ENCODE measurements around the gene PKD2L1. TPM values are rescaled to one million over a fixed set of nuclear protein-coding genes. Genes with fewer than 3 reads are reported as not detected.

PKD2L1 gene
- total and polyA plus RNA-seq, 9 of the 15 experiments (the other 6 are each of a cell fraction or from before 2014, with no cell fraction given), result not detected

DNA sequence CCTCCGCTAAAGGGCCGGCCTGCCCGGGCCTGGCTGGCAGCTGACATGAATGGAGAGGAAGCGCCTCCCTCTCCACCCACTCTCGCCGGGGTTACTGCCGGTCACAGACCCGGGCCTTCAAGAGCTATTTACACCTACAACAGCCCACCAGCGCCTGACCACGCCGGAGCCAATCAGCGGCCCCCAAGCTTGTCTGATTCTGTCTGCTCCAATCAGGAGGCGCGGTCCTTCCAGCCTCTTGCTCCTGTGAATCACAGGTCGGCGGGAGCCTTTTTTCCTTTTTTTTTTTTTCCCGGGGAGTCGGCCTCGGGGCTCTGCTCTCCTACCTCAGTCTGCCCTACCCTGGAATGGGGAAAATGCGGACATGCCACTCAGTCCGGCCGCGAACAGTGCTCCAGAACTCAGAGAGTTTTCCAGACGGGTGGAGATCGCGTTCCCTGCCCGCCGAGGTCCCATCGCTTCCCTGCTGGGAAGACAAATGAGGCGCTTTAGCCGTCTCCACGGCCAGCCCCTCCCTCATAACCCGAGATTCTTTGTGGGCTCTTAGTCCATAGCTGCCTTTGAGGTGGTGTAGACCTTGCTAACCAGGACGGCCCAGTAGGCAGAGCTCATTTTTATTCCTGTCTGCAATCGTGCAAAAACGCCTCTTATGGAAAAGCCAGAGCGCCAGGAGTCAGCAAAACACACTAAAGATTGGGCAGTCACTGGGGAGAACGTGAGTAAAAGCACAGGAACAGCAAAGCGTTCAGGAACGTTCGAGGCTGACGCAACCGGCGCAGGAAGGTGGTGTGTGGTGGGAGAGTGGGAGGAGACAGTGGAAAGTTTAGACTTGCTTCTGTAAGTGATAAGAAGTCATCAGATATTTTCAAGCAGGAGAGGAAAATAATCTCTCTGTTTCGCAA is 43.5 kb upstream of the PKD2L1 start:
- FAIRE-seq (peak; percentile 92), ATAC-seq (peak; percentile 88), DNase-seq (ENCODE audit: extremely low read depth in 1 of 4, low spot score in 3 of 4) (peak; percentile 91 to 97 (median 94))
- CTCF ChIA-PET (ENCODE audit: low intra/inter-chr PET ratio), result no interaction called here
- H3K79me2 ChIP-seq (ENCODE audit: control insufficient read depth, insufficient read depth, low read length), result peaks cover 36% of the 10 kb centered on the region
- POLR2A ChIA-PET, result interaction anchor here (0.6 to 3.4 kb wide), 15 partner anchors 12 to 943 kb away, joined by 3 to 50 read pairs (median 3); partner anchors contain the start of genes BLOC1S2, GOT1, HIF1AN and SCD
- intact Hi-C loops (cut with micrococcal nuclease) (loop anchor here (1.0 to 2.0 kb wide), 2 partner anchors 15 to 26 kb away; partner anchors contain the start of gene SCD), in situ Hi-C loops (cut with MboI) (no loop called here)
- peak overlapping the region; percentile 93 to 99 for H3K9ac ChIP-seq (ENCODE audit: insufficient read depth in 1 of 2, low read depth in 2 of 2, low read length in 2 of 2)
- no peaks in the 10 kb centered on the region for H3K9me3 ChIP-seq (replicated peaks; ENCODE audit: control insufficient read depth, insufficient read depth, low read depth, low read length)
- no peaks in the 10 kb centered on the region for H3K9me1 ChIP-seq (ENCODE audit: control insufficient read depth, insufficient read depth, low read length)
- peak overlapping the region; percentile 54; the same call in 1 of the 2 replicates for H2AFZ ChIP-seq (ENCODE audit: low read depth, low read length)
- 1% methylated on average over 31 of the region's 45 CpGs for WGBS (ENCODE audit: insufficient coverage, low coverage, missing lambda C conversion rate)
- peaks cover 25% of the 10 kb centered on the region in 2 experiments for H3K4me1 ChIP-seq (replicated peaks in 1 of 2; ENCODE audit: control insufficient read depth in 2 of 2, insufficient read depth in 2 of 2, low read length in 2 of 2)
- no peaks in the 10 kb centered on the region for H4K20me1 ChIP-seq (replicated peaks; ENCODE audit: control insufficient read depth, insufficient read depth, low read length)
- peak overlapping the region; percentile 62 for H3K4me3 ChIP-seq
- H3K27me3 ChIP-seq (ENCODE audit: control insufficient read depth in 2 of 2, insufficient read depth in 2 of 2, low read length in 2 of 2), result no peaks in the 10 kb centered on the region
- BruUV-seq (replicated peaks), result TSS peak; percentile 93
- H3K36me3 ChIP-seq (ENCODE audit: control insufficient read depth, insufficient read depth, low read length), result no peaks in the 10 kb centered on the region
- peak overlapping the region; percentile 96 for H3K4me2 ChIP-seq (ENCODE audit: insufficient read depth, low read length)
- peak overlapping the region; percentile 100 for H3K27ac ChIP-seq (ENCODE audit: extremely low read depth, low read depth, low read length)
- TF ChIP-seq KLF6 (CRISPR knock-in tag; IDR thresholded peaks at IDR 0.05; ENCODE audit: borderline replicate concordance) (no peak), GABPA (tag; conservative IDR thresholded peaks at IDR 0.05; ENCODE audit: low read depth) (peak; percentile 25; the same call in 1 of the 2 replicates), ETV5 (CRISPR knock-in tag; IDR thresholded peaks at IDR 0.05; ENCODE audit: low read depth) (peak; percentile 51), SOX6 (IDR thresholded peaks at IDR 0.05) (peak; percentile 79; the same call in 1 of the 2 replicates), SNRNP70 (optimal IDR thresholded peaks at IDR 0.05; ENCODE audit: low read depth, low read length) (no peak), ZNF316 (IDR thresholded peaks at IDR 0.05) (0 out of 2 replicates have a peak, but pooled peaks have one; percentile 21), CBX2 (IDR thresholded peaks at IDR 0.05; ENCODE audit: insufficient read depth, low read length, poor library complexity, severe bottlenecking) (no peak), TEAD2 (tag; IDR thresholded peaks at IDR 0.05) (no peak), TGIF2 (CRISPR knock-in tag; IDR thresholded peaks at IDR 0.05) (no peak), HDAC6 (IDR thresholded peaks at IDR 0.05; ENCODE audit: low read depth, low read length) (no peak), ZNF212 (CRISPR knock-in tag; IDR thresholded peaks at IDR 0.05) (no peak), GABPB1 (CRISPR knock-in tag; IDR thresholded peaks at IDR 0.05) (0 out of 2 replicates have a peak, but pooled peaks have one; percentile 43), U2AF2 (optimal IDR thresholded peaks at IDR 0.05; ENCODE audit: low read depth, low read length) (no peak)
- TF ChIP-seq, protein P1, sequence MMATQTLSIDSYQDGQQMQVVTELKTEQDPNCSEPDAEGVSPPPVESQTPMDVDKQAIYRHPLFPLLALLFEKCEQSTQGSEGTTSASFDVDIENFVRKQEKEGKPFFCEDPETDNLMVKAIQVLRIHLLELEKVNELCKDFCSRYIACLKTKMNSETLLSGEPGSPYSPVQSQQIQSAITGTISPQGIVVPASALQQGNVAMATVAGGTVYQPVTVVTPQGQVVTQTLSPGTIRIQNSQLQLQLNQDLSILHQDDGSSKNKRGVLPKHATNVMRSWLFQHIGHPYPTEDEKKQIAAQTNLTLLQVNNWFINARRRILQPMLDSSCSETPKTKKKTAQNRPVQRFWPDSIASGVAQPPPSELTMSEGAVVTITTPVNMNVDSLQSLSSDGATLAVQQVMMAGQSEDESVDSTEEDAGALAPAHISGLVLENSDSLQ (IDR thresholded peaks at IDR 0.05), result peak; percentile 61
- TF ChIP-seq, protein P2, sequence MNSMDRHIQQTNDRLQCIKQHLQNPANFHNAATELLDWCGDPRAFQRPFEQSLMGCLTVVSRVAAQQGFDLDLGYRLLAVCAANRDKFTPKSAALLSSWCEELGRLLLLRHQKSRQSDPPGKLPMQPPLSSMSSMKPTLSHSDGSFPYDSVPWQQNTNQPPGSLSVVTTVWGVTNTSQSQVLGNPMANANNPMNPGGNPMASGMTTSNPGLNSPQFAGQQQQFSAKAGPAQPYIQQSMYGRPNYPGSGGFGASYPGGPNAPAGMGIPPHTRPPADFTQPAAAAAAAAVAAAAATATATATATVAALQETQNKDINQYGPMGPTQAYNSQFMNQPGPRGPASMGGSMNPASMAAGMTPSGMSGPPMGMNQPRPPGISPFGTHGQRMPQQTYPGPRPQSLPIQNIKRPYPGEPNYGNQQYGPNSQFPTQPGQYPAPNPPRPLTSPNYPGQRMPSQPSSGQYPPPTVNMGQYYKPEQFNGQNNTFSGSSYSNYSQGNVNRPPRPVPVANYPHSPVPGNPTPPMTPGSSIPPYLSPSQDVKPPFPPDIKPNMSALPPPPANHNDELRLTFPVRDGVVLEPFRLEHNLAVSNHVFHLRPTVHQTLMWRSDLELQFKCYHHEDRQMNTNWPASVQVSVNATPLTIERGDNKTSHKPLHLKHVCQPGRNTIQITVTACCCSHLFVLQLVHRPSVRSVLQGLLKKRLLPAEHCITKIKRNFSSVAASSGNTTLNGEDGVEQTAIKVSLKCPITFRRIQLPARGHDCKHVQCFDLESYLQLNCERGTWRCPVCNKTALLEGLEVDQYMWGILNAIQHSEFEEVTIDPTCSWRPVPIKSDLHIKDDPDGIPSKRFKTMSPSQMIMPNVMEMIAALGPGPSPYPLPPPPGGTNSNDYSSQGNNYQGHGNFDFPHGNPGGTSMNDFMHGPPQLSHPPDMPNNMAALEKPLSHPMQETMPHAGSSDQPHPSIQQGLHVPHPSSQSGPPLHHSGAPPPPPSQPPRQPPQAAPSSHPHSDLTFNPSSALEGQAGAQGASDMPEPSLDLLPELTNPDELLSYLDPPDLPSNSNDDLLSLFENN (IDR thresholded peaks at IDR 0.05; ENCODE audit: low read depth in 2 of 2, low read length in 2 of 2), result no peak
- TF ChIP-seq, protein P3, sequence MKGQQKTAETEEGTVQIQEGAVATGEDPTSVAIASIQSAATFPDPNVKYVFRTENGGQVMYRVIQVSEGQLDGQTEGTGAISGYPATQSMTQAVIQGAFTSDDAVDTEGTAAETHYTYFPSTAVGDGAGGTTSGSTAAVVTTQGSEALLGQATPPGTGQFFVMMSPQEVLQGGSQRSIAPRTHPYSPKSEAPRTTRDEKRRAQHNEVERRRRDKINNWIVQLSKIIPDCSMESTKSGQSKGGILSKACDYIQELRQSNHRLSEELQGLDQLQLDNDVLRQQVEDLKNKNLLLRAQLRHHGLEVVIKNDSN (CRISPR knock-in tag; IDR thresholded peaks at IDR 0.05), result peak; percentile 90
